IMR-90 (cell line): ENCODE results near the gene RNASE1.

Experiments used
- FOS ChIP-seq: fragments of 150-350 bp; IDR thresholded peaks from 2 replicates; pipeline ENCODE4 v1.6.1; 2016; ENCODE audit warnings: low read depth, low read length
- MAZ ChIP-seq: IDR thresholded peaks from 2 replicates; pipeline ENCODE4 v1.6.1; 2012; ENCODE audit warnings: low read depth, mild to moderate bottlenecking, low read length, improper control_type of control experiment, moderate library complexity, borderline replicate concordance
- POLR2A ChIP-seq: IDR thresholded peaks from 2 replicates; pipeline ENCODE4 v1.6.1; 2012; ENCODE audit warnings: mild to moderate bottlenecking, low read depth, low read length
- TF ChIP-seq, protein P1 (sequence below): conservative IDR thresholded peaks from 2 replicates; pipeline ENCODE4 v1.5.1; 2012; ENCODE audit warnings: mild to moderate bottlenecking, low read depth, low read length, improper control_type of control experiment

GRCh38 chr14:20799892-20800544 is 2.6 kb downstream of the RNASE1 start:
- TF ChIP-seq, protein P1, sequence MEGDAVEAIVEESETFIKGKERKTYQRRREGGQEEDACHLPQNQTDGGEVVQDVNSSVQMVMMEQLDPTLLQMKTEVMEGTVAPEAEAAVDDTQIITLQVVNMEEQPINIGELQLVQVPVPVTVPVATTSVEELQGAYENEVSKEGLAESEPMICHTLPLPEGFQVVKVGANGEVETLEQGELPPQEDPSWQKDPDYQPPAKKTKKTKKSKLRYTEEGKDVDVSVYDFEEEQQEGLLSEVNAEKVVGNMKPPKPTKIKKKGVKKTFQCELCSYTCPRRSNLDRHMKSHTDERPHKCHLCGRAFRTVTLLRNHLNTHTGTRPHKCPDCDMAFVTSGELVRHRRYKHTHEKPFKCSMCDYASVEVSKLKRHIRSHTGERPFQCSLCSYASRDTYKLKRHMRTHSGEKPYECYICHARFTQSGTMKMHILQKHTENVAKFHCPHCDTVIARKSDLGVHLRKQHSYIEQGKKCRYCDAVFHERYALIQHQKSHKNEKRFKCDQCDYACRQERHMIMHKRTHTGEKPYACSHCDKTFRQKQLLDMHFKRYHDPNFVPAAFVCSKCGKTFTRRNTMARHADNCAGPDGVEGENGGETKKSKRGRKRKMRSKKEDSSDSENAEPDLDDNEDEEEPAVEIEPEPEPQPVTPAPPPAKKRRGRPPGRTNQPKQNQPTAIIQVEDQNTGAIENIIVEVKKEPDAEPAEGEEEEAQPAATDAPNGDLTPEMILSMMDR = no peak
- TF ChIP-seq POLR2A (no peak), FOS (no peak), MAZ (no peak)
